Retinal pigment epithelial cell (primary cell): ENCODE data around the gene TOR4A.
"Not testable (repeated sequence)": the region's sequence is repeated elsewhere in the genome, so short reads cannot be mapped to it uniquely, and the experiment has no call there.

Experiments used
- DNase-seq: peaks from one replicate; pipeline ENCODE4 v3.0.0-alpha.2; 2010; ENCODE audit warnings: low read depth
- H3K4me3 ChIP-seq: 2 replicates; pipeline ENCODE4 v1.5.1; 2011; ENCODE audit warnings: mild to moderate bottlenecking, low read length, control low read depth, moderate library complexity
- CTCF ChIP-seq: conservative IDR thresholded peaks from 2 replicates; pipeline ENCODE4 v1.5.1; 2011; ENCODE audit warnings: low read depth, low read length, control low read depth, inconsistent platforms

Gene TOR4A

GRCh38 chr9:137235424-137236237, 41.9 kb upstream of the TOR4A start:
- H3K4me3 ChIP-seq: no peak overlapping the region
- no peak for TF ChIP-seq CTCF
- no peak for DNase-seq

- peak; percentile 97 for TF ChIP-seq CTCF
- H3K4me3 ChIP-seq: peak overlapping the region; percentile 36
- no peak for DNase-seq
Measured at GRCh38 chr9:137236238-137236935, 41.1 kb upstream of the TOR4A start.

- TF ChIP-seq CTCF: no peak
- DNase-seq: no peak
- H3K4me3 ChIP-seq: peak overlapping the region; percentile 36
Measured at GRCh38 chr9:137236936-137237421, 40.5 kb upstream of the TOR4A start.

GRCh38 chr9:137237759-137238726, 39.5 kb upstream of the TOR4A start:
- no peak for DNase-seq
- TF ChIP-seq CTCF: no peak
- H3K4me3 ChIP-seq: no peak overlapping the region

GRCh38 chr9:137239541-137240200, 37.9 kb upstream of the TOR4A start:
- DNase-seq: not testable (repeated sequence)
- peak overlapping the region; percentile 55 for H3K4me3 ChIP-seq

- peak overlapping the region; percentile 55 for H3K4me3 ChIP-seq
- DNase-seq: no peak
Measured at GRCh38 chr9:137240318-137240840, 37.1 kb upstream of the TOR4A start.

More at GRCh38 chr9:137240318-137240840, 37.1 kb upstream of the TOR4A start:
- TF ChIP-seq CTCF: no peak
